GM12874 (cell line): ENCODE results near the gene SLIT1.

Experiments used
- CTCF ChIP-seq: IDR thresholded peaks from 2 replicates; pipeline ENCODE4 v1.5.1; 2011; ENCODE audit warnings: low read depth, mild to moderate bottlenecking, control low read depth, low read length, moderate library complexity; ENCODE audit not compliant: insufficient read depth

SLIT1 gene

GRCh38 chr10:97169911-97170693 is 15.7 kb downstream of the SLIT1 start:
- no peak for TF ChIP-seq CTCF

- no peak for TF ChIP-seq CTCF
These were observed 16.7 kb downstream of the SLIT1 start for GRCh38 chr10:97169063-97169462.

GRCh38 chr10:97168645-97169044 is 17.1 kb downstream of the SLIT1 start:
- no peak for TF ChIP-seq CTCF

- TF ChIP-seq CTCF: no peak
These were observed 20.3 kb downstream of the SLIT1 start for GRCh38 chr10:97165499-97165898.

- no peak for TF ChIP-seq CTCF
These were observed 21.8 kb downstream of the SLIT1 start for GRCh38 chr10:97163781-97164501.

GRCh38 chr10:97163181-97163580 is 22.6 kb downstream of the SLIT1 start:
- TF ChIP-seq CTCF: no peak

- TF ChIP-seq CTCF: no peak
These were observed 26.0 kb downstream of the SLIT1 start for GRCh38 chr10:97159646-97160305.
